Limb (tissue), 2 donors: Measurements from ENCODE around the gene ANKRD36C.
A peak's percentile ranks its signal among the peaks of the same experiment; 100 is the strongest.
"Not testable (repeated sequence)": the region's sequence is repeated elsewhere in the genome, so short reads cannot be mapped to it uniquely, and the experiment has no call there.

ENCODE experiments used
- DNase-seq, 2 donors: peaks; one replicate each; pipeline ENCODE4 v3.0.0-alpha.2; 2016; ENCODE audit errors: extremely low spot score in 2 of 2

The ANKRD36C gene

DNA sequence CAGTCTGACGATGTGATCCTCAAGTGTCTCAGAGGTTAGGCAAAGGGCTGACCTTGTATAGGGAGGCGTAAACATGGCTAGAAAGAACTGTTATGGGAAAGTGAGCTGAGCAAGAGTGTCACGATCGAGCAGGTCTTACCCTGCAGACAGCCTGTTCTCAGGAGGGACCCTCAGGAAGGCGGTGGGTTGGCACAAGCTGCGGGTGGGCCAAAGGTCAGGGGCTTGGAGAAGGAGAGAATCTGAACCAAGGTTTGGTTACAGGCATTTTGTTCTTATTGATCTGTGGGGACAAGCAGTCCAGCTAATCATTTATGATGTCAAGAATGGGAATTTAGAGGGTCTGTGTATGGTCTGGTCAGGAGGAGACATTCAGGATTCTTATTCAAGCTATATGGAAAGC, 16.4 kb upstream of the ANKRD36C start:
- DNase-seq, result not testable (repeated sequence)

DNA sequence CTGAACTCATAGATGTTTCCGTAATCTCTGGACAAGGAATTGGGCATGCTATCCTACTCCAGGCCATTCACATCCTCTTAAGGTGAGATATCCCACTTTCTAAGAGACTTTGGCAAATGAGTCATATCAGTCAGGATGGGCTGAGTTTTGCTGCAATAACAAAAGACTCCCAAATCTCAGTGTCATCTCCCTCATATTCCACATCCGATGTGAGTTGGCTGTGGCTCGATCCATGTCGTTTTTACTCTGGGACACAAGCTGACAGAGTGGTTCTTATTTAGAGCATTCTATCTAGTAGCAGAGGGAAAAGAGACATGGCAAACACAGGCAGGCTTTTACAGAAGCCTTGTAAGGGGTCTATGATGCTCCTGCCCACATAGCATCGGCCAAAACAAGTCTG, 14.6 kb upstream of the ANKRD36C start:
- DNase-seq, result not testable (repeated sequence)

DNA sequence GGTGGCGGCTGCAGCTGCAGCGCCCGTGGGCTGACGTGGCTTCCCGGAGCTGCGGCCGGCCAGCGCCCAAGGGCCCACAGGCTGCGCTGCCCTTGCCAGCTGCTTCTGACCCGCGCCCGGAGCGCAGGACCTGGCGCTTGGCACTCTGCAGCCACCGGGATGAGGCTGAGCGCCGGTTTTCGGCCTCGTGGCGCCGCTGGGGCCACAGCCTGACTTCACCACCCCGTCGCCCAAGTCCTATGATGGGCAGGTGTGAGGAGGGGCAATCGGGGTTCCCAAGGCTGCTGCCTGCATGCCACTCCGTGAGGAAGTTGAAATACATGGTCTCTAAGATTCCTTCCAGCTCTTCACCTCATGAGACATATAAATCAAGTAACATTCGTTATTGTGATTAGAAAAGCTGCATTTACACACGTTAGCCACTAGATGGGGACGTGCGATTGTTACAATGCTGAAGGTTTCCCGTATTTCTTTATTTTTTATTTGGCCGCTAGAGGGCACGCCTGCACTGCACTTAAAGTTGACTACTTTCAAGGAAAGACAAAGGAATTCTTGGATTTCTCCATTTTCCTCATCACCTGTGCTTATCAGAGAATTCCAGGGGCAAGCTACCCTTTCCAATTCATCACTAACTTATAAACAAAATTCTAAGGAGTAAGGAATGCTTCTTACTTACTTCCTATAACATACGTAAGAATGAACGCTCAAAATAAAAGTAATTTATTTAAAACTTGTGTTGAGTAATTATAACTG, 1.1 kb upstream of the ANKRD36C start:
- DNase-seq, result peak; percentile 70 to 72

DNA sequence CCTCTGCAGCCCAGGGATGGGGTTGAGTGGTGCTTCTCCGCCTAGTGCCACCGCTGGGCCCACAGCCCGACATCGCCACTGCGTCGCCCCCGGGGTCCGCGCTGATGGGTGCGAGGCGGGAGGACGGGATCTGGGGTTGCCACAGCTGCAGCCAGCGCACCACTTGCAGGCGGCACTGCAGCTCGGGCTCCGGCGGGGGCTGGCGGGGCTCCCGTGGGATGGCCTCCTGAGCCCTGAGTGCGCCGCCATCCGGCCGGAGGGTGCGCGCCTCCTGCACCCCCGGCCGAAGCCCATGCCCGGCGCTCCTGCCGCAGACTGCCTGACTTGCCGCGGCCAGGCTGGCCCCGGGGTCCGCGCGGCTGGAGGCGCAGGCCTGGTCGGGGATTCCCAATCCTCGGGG, 478 bp upstream of the ANKRD36C start:
- not testable (repeated sequence) for DNase-seq

DNA sequence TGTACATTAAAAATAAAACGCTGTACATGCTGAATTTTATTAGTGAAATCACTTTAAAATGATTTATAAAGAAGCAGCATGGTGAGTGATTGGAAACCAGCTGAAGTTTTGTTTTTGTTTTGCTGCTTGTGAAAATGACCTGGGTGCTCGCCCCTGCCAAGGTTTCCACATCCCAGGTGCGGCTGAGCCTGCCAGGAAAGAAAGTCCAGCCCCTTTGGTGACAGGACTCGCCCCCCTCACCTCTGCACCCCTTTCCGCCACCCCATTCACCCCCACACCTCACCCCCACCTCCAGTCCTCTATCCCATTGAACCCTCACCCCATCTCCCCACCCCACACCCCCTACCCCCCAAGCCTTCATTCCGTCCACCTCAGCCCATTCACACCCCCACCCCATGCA, 740 bp downstream of the ANKRD36C start:
- DNase-seq, result not testable (repeated sequence)

DNA sequence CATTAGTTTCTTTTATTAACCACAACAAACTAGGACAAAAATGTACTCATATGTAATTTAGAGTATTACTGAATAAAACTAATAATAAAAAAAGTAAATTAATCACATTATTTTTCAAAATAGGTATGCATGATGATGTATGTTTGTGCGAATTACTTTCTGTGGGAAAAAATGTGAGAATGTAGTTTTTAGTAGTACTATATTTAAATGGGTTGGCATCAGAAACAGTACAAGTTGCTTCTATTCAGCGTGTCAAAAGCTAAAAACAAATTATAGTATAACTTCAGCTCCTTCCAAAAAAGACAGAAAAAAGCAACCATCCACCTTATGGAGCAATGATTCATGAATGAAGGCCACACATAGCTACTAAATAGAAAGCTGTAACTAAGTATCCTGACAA, 40.0 kb downstream of the ANKRD36C start:
- DNase-seq, result not testable (repeated sequence)

DNA sequence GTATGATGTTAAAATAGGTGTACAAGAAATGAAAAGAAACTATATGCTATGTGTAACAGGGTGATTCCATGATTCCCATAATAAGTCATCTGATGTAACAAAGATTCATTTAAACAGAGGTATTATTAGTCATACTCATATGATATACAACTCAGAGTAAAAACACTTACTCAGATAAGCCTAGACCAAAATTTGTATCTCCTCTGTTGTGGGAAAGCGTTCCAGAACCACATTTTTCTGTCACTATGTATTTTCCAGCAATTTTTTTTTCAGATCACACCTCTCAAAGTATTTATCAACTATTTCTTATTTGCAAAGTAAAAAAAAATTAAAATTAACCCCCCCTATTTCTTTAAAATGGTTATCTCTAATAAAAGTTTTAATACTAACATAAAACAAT, 43.6 kb downstream of the ANKRD36C start:
- not testable (repeated sequence) for DNase-seq

DNA sequence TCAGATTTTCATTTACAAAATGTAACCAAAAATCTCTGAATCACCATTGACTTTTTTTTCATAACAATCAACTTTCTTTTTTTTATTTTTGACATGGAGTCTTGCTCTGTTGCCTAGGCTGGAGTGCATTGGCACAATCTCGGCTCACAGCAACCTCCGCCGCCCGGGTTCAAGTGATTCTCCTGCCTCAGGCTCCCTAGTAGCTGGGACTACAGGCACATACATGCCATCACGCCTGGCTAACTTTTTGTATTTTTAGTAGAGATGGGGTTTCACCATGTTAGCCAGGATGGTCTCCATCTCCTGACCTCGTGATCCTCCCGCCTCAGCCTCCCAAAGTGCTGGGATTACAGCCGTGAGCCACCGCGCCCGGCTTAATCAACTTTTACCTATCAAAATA, 51.7 kb downstream of the ANKRD36C start:
- DNase-seq, result not testable (repeated sequence)

DNA sequence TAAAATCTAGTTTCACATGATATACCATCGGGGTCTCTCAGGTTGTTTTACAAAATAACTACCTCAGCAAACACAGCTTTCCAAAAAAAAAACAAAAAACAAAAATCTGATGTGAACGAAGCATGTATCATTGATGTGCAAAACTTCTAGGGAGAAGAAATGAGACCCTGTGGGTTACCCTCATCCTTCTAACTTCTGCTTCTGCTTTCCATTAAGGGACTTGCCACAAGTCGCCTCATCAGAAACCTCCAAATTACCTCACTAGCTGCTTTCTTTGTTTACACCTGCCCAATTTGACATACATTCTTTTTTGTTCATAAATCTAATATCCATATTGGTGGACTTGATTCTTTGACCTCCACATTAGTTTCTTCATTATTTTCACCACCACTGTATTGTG, 60.9 kb downstream of the ANKRD36C start:
- DNase-seq, result not testable (repeated sequence)

DNA sequence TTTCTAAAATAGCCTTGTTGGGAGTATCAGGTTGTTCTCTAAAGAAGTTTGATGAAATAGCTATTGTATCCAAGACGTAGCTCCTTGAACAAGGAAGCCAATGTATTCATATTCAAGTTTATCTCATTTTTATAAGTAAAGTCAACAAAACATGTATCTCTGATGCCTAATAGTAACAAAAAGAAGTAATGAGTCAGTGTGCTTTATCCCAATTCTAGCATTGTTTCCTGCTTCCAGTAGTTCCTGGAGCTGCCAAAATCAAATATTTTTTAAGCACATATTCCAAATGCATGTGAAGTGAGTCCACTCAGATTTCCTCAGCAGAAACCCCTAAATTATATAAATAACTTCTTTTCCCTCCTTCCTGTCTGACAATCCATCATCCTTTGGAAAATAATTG, 74.6 kb downstream of the ANKRD36C start:
- not testable (repeated sequence) for DNase-seq

DNA sequence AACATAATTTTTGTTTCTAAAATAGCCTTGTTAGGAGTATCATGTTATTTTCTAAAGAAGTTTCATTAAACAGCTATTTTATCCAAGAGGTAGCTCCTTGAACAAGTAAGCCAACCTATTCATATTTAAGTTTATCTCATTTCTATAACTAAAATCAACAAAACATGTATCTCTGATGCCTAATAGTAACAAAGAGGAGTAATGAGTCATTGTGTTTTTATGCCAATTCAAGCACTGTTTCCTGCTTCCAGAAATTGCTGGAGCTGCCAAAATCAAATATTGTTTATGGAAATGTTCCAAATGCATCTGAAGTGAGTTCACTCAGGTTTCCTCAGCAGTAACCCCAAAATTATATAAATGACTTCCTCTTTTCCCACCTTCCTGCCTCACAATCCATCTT, 76.5 kb downstream of the ANKRD36C start:
- not testable (repeated sequence) for DNase-seq

DNA sequence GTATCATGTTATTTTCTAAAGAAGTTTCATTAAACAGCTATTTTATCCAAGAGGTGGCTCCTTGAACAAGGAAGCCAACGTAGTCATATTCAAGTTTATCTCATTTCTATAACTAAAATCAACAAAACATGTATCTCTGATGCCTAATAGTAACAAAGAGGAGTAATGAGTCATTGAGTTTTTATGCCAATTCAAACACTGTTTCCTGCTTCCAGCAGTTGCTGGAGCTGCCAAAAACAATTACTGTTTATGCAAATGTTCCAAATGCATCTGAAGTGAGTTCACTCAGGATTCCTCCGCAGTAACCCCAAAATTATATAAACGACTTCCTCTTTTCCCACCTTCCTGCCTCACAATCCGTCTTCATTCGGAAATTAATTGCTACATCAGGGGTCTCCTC, 80.2 kb downstream of the ANKRD36C start:
- not testable (repeated sequence) for DNase-seq

DNA sequence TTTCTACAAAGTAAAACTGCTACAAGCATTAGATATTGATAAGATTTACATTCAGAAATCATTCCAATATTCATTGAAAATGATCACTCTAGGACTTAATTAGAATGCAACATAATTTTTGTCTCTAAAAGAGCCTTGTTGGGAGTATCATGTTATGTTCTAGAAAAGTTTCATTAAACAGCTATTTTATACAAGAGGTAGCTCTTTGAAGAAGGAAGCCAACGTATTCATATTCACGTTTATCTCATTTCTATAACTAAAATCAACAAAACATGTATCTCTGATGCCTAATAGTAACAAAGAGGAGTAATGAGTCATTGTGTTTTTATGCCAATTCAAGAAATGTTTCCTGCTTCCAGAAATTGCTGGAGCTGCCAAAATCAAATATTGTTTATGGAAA, 97.2 kb downstream of the ANKRD36C start:
- not testable (repeated sequence) for DNase-seq

DNA sequence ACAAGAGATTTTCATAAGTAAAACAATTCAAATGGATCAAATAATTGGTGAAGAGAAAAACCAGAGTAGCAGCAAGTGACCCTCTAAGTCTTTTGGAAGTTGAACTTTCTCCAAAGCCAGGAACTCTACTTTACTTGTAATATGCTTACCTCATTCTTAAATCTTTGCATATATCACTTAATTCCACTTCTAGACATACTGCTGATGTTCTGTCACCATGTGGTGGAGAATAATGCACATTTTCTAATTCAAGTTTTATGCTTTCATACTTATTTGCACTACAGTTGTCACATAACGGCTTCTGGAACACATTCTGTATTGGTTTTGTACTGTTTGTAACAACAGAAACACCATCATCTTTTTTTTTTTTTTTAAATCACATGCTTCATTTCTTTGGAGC, 123.7 kb downstream of the ANKRD36C start:
- DNase-seq, result not testable (repeated sequence)

DNA sequence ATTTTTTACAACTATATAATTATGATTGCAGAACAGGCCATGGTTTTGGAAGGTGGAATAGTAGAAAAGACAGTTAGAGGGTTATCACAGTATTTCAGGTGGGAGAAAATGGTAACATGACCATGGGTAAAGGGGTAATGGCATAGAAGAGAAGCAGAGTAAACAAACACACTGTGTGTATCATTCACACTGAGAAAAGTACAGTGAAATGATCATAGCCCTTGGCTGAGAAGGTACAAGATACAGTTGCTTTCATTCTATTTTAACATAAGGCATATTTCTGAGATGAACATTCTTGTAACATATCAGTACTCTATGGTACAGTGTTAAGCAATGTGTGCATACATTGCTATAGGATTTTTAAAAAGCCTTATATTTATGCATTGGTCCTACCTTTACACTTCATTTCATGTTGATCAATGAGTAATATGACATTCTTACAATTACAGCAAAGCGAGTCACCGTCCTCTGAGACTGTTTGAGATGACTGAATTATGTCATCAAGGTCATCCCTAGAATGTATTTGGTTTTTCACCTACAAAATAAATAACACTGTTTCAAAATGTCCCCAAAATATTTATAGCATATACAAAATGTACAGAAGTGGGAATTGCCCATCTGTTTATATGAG, 124.5 kb downstream of the ANKRD36C start:
- not testable (repeated sequence) for DNase-seq

DNA sequence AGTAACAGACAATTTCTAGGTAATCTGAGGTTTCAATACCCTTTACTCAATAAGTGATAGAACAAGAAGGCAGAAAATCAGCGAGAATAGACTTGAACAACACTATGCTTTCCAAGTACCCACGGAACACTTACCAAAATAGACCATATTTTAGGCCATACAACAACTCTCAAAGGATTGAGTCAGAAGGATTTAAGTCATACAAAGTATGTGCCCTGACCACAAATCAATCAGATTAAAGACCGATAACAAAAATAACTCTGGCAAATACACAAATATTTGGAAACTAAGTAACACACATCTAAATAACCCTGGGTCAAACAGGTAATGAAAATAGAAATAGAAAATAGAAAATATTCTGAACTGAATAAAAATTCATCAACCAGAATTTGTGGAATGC, 129.5 kb downstream of the ANKRD36C start:
- not testable (repeated sequence) for DNase-seq

DNA sequence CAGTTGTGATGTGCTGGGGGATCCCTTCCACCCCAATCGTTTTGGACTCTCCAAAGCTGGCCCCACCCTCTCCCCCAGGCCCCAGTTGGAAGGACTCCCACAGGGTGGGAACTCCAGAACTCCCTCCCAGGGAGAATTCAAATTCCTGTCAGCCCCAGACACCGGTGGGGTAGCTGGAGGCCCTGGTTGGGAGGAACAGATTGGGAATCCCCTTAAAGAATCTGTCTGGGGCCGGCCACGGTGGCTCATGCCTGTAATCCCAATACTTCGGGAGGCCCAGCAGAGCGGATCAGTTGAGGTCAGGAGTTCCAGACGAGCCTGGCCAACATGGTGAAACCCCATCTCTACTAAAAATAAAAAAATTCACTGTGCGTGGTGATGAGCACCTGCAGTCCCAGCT, 155.5 kb downstream of the ANKRD36C start:
- DNase-seq, result no peak

DNA sequence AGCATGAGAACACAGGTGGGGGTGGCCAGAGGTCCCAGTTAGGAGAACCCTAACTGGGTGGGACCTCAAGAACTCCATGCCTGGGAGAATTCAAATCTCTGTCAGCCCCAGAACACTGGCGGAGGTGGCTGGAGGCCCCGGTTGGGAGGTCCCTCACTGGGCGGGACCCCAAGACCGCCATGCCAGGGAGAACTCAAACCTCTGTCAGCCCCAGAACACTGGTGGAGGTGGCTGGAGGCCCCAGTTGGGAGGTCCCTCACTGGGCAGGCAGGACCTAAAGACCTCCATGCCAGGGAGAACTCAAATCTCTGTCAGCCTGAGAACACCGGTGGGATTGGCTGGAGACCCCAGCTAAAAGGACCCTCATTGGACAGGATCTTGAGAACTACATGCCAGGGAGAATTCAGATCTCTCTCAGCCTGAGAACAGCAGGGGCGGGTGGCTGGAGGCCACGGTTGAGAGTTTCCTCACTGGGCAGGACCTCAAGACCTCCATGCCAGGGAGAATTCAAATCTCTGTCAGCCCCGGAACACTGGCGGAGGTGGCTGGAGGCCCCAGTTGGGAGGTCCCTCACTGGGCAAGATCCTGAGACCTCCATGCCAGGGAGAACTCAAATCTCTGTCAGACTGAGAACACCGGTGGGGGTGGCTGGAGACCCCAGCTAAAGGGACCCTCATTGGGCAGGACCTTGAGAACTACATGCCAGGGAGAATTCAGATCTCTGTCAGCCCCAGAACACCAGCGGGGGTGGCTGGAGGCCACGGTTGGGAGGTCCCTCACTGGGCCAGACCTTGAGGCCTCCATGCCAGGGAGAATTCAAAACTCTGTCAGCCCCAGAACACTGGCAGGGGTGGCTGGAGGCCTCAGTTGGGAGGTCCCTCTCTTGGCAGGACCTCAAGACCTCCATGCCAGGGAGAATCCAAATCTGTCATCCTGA, 157.3 kb downstream of the ANKRD36C start:
- DNase-seq, result not testable (repeated sequence)

DNA sequence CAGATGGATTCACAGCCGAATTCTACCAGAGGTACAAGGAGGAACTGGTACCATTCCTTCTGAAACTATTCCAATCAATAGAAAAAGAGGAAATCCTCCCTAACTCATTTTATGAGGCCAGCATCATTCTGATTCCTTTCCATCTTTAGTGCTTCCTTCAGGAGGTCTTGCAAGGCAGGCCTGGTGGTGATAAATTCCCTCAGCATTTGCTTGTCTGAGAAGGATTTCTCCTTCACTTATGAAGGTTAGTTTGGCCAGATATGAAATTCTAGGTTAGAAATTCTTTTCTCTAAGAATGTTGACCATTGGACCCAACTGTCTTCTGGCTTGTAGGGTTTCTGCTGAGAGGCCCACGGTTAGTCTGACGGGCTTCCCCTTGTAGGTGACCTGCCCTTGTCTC, 167.4 kb downstream of the ANKRD36C start:
- DNase-seq, result not testable (repeated sequence)

DNA sequence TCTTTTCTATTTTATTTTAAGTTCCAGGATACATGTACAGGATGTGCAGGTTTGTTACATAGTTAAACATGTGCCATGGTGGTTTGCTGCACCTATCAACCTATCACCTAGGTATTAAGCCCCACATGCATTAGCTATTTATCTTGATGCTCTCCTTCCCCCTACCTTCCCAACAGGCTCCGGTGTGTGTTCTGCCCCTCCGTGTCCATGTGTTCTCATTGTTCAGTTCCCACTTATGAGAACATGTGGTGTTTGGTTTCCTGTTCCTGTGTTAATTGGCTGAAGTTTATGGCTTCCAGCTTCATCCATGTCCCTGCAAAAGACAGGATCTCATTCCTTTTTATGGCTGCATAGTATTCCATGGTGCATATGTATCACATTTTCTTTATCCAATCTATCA, 174.1 kb downstream of the ANKRD36C start:
- not testable (repeated sequence) for DNase-seq

DNA sequence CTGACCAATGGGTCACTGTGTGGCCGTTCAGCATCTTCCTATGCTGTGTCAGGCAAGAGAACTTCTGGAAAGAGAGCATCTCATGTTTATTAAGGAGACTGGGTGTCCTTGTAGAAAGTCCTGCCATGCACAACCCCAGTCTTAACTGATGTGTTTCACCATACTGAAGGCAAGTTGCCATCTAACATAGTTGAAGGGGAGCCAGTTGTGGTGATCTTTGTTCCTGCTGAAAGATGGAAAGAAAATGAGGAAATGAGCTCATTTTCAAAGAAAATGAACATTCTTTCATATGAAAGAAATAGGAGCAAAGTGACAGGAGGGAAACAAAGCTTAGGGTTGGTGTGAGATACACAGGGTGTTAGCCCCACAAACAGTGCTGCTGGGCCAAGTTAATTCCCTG, 178.3 kb downstream of the ANKRD36C start:
- DNase-seq, result not testable (repeated sequence)

DNA sequence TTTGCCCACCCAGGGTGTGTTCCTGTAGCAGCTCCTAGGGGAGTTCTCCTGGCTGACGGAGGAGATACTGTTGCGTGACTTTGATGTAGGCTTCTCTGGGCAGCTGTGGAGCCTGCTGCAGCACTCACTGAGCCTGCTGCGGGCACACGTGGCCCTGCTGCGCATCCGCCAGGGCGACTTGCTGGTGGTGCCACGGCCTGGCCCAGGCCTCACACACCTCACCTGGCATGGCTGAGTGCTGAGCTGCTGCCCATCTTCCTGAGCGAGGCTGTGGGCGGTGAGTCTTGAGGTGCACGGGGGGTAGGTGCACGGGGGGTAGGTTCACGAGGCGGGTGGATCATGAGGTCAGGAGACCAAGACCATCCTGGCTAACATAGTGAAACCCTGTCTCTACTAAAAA, 191.7 kb downstream of the ANKRD36C start:
- no peak for DNase-seq
